ENCODE results near the gene ZNF580. TPM values are rescaled to one million over a fixed set of nuclear protein-coding genes. Genes with fewer than 3 reads are reported as not detected.

ZNF580 gene
- total and polyA plus RNA-seq, 9 of the 15 experiments (the other 6 are each of a cell fraction or from before 2014, with no cell fraction given) = 2.3 to 47.4 (median 6.0) TPM

GRCh38 chr19:55654868-55655647, 14.3 kb downstream of the ZNF580 start, which contains the start of gene U2AF2 (continued):
- TF ChIP-seq GTF2E2 (tag; IDR thresholded peaks at IDR 0.05) (no peak), ZNF644 (tag; IDR thresholded peaks at IDR 0.05; ENCODE audit: low read depth) (no peak), FOXK1 (CRISPR knock-in tag; IDR thresholded peaks at IDR 0.05; ENCODE audit: borderline replicate concordance) (no peak), ZNF280B (CRISPR knock-in tag; IDR thresholded peaks at IDR 0.05) (no peak), MEF2D (tag; conservative IDR thresholded peaks at IDR 0.05; ENCODE audit: low read depth) (no peak), MCM2 (IDR thresholded peaks at IDR 0.05; ENCODE audit: low read depth) (no peak), ZNF398 (CRISPR knock-in tag; IDR thresholded peaks at IDR 0.05) (no peak), ZNF384 (IDR thresholded peaks at IDR 0.05; ENCODE audit: low read depth, low read length) (no peak), PRDM10 (IDR thresholded peaks at IDR 0.05; ENCODE audit: partially characterized antibody) (no peak), NCOA2 (IDR thresholded peaks at IDR 0.05; ENCODE audit: partially characterized antibody in 2 of 2) (no peak), SUPT5H (IDR thresholded peaks at IDR 0.05) (peak; percentile 80), CHD2 (IDR thresholded peaks at IDR 0.05; ENCODE audit: low read depth, low read length) (0 out of 2 replicates have a peak, but pooled peaks have one; percentile 12), NCOA4 (IDR thresholded peaks at IDR 0.05; ENCODE audit: partially characterized antibody) (no peak), ZNF133 (CRISPR knock-in tag; IDR thresholded peaks at IDR 0.05) (no peak), YBX1 (IDR thresholded peaks at IDR 0.05) (no peak), TRIM25 (IDR thresholded peaks at IDR 0.05; ENCODE audit: borderline replicate concordance) (no peak), ZNF12 (CRISPR knock-in tag; IDR thresholded peaks at IDR 0.05) (no peak; the same call in 1 of the 2 replicates), ZKSCAN3 (CRISPR knock-in tag; IDR thresholded peaks at IDR 0.05) (no peak)
